CD4-positive, alpha-beta T cell treated with Interleukin-1 beta for 1 hour (primary cell): ENCODE data around the gene PNPLA1.
"Not testable (repeated sequence)": the region's sequence is repeated elsewhere in the genome, so short reads cannot be mapped to it uniquely, and the experiment has no call there.

Experiments used
- DNase-seq, 2 donors: peaks; one replicate each; pipeline ENCODE4 v3.0.0-alpha.2; 2020 to 2022

The PNPLA1 gene

DNA sequence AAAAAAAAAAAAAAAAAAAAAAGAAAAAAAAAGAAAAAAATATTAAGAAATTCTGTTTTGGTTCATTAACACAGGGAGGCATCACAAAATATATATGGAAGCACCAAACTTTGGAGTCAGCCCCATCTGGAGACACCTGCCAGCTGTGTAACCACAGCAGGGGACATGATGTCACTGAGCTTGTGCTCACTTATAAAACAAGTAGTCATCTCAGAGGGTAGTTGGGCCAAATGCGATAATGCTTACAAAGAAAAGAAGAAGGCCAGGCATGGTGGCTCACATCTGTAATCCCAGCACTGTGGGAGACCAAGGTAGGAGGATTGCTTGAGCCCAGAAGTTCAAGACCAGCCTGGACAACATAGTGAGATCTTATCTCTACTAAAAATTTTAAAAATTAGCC lies 68.0 kb downstream of the PNPLA1 start:
- no peak for DNase-seq

DNA sequence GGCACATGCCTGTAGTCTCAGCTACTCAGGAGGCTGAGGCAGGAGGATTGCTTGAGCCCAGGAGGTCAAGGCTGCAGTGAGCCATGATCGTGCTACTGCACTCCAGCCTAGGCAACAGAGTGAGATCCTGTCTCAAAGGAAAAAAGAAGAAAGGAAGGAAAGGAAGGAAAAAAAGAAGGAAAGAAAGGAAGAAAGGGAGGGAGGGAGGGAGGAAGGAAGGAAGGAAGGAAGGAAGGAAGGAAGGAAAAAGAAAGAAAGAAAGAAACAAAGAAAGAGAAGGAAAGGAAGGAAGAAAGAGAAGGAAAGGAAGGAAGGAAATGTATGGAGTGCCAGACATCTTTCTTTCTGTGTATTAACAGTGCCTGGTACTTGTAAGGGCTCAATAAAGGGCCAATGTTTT lies 68.4 kb downstream of the PNPLA1 start:
- not testable (repeated sequence) for DNase-seq

GRCh38 chr6:36339146-36339545 lies 69.3 kb downstream of the PNPLA1 start:
- no peak for DNase-seq

- DNase-seq: no peak
Measured at GRCh38 chr6:36340306-36340617, 70.4 kb downstream of the PNPLA1 start.

DNA sequence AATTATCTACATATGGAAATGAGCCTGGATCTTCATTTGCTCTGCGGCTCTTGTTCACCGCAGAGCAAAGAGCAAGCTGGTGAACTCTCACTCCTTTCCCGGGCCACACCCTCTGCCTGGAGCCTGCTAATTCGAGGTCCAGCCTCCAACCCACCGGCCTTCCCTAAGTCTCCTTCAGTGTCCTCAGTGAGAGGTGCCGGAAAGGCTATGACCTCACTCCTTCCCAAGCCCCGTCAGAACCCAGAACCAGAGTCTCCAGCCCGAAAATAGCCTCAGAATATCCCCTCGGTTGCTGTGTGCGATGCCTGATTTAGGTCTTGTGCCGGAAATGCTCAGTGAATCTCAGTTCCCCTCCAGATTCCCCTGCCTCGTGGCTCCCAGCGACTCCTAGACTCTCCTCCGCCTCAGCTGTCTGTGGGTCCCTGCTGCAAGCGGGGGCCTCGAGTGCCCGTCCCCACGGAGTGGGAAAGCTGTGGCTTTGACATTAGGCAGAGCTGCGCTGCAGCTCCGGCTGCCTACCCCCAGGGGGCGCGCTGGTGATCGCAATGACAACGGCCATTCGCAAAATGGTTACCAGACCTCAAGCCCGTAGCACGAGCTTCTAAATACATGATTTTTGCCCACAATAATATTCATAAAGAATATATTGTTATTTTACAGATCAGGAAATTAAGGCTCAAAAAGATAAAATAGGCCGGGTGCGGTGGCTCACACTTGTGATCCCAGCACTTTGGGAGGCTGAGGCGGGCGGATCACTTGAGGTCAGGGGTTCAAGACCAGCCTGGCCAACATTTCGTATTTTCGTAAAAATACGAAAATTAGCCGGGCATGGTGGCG lies 71.0 kb downstream of the PNPLA1 start:
- peak; percentile 74 to 75 for DNase-seq

DNA sequence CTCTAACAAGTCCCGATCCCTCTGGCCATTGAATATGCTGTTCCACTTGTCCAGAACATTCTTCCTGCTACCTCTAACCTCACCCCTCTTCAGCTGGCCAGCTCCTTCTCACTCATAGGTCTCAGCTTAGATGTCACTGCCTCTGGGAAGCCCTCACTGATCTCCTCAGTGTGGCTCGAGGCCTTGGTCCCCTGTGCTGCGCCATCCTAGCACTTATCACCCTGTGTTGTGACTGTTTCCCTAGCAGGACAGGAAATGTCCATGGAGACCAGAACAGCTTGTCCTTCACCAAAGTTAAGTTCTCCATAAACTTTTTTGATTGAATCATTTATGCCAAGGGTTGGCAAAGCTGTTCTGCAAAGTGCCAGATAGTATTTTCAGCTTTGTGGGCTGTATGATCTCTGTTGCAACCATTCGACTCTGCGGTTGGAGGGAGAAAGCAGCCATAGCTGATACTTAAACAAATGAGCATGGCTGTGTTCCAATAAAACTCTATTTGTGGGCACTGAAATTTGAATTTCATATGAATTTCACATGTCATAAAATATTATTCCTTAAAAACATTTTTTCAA lies 73.3 kb downstream of the PNPLA1 start:
- DNase-seq: no peak

DNA sequence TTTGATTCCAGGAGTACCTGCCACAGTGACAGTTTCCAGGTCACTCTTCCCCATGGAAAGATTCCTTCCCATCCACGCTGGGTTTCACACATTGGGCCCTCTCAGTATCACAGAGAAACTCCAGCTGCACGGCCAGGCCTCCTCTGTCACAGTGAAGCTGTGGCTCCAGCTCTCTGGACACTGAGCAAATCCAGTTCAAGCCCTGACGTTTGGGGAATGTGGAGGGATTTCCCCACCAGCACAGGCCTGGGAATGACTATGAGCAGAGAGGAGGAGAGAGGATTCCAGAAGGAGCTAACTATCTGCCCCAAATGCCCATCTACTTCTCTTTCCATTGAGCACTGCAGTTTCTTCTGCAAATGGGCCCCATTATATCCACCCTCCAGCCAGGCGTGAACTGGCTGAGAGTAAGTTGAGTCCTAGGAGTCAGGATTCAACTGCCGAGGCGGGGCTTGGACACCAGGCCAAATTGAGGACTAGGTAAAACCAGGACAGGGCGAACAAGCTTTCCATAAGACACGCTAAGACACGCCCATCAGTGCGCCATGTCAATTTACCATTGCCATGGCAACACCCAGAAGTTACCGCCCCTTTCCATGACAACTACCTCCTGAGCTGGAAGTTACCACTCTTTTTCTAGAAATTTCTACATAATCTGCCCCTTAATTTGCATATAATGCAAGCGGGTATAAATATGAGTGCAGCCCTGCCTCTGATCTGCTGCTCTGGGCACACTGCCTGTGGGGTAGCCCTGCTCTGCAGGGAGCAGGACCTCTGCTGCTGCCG lies 76.0 kb downstream of the PNPLA1 start:
- no peak for DNase-seq

DNA sequence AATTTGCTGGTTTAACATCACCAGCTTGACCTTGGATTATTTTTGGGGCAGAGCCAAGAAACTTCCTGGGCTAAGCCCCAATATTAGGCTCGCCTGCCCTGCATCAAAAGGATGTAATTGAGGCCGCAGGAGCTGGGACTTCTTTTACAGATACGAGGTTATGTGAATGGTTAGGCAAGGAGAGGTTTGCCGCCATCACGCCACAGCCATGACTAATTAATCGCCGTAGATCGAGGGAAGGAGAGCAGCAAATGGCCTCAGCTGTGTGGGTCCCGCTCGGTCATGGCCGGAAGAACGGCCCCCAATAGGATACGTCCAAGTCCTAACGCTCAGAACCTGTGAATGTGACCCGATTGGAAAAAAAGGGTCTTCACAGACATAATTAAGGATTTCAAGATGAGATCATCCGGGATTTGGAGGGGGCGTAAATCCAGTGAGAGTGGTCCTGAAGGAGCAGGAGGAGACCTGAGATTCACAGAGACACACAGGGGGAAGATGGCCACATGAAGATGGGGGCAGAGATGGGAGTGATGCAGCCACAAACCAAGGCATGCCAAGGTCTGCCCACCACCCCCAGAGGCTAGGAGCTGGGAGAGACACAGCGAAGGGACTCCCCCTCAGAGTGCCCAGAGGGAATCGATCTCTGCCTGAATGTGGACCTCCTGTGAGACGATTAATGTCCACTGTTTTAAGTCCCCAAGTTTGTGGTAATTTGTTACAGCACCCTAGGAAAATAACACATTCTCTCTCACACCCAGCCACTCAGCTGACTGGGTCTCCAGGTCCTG lies 76.8 kb downstream of the PNPLA1 start:
- no peak for DNase-seq

DNA sequence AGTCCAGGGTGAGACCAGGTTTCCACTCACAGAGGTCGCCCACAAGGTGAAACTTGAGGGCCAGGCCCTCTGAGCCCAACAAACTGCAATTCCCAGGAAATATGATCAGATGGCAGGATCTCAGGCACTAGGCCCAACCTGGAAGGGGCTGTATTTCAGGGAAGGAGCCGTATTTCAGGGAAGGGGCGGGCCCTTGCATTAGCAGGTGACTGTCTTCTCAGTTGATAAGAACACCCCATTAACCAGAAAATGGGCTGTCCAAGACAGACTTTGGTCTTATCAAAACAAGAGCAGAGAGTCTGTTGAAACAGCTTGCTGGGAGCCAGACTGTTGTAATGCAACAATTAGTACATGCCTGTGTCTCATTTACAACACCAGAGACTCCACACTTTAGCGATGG lies 77.8 kb downstream of the PNPLA1 start:
- DNase-seq: no peak

DNA sequence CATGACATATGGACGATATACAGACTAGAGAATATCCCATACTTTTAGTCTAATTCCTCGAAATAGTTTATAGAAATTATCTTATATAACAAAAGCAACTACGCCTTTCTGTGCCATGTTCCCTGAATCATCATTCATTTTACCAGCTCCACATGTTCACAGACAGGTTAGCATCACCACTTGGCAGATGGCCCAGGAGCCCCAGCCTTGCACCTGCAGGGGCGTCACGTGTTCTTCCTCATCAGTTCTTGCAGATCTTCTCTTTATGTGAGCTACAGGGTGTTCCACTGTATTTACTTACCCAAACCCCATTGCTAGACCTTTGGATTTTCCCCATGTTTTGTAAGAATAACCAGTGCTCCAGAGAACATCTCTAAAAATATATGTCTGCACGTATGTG lies 79.4 kb downstream of the PNPLA1 start:
- DNase-seq: no peak

DNA sequence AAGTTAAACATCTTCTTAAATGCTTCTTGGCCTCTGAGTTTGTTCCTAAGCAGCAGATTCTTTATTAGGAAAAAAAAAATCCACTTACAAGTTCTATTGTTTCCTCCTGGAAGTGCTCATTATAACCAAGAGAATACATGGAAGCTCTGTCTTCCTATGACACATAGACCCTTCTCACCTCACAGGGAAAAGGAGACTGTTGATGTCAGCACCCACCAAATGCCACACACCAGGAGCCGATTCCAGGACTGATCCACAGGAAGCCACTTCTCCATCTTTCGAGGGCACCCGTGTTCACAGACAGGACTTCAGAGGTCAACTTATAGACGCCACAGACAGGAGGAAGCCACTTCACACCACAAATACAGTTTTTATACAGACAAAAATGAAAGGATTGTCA lies 80.2 kb downstream of the PNPLA1 start:
- no peak for DNase-seq

DNA sequence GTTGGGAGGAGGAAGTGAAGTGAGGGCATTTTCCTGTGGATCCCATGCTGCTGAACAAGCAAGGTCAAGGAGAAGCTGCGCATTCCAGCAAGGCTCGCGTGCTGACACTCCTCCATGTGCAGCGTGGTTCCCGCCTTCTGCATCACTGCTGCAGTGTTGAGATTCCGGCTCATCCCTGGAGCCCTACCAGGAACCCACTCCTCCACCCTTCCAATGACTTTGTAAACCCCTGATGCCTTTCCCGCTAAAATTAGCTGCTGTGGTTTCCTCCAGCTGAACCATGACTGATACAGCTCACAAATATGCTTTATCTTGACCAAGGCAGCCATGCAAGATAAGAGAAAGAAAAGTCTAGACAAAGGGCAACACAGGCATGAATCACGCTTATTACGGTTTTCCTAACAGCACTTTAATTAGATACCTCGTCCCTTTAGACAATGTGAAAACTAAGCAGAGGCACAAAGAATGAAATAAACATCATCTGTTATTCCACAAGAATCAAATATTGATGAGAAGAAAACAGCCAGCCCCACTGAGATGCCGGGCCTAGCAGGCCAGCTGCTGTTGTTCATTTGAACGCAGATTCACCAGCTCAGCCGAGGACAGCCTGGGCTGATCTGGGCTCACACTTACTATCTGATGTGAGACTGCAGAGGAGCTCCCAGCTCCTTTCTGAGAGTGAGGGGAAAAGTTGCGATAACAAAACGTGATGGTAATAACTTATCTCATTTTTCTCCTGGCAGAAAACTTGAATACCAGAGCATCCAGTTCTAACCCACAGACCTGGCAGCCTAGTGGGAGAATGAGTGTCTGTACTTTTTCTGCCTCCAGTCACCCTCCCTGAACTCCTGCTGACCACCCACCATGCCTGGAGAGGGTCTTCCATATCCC lies 81.1 kb downstream of the PNPLA1 start:
- DNase-seq: no peak

GRCh38 chr6:36352477-36353157 lies 82.8 kb downstream of the PNPLA1 start:
- DNase-seq: no peak

DNA sequence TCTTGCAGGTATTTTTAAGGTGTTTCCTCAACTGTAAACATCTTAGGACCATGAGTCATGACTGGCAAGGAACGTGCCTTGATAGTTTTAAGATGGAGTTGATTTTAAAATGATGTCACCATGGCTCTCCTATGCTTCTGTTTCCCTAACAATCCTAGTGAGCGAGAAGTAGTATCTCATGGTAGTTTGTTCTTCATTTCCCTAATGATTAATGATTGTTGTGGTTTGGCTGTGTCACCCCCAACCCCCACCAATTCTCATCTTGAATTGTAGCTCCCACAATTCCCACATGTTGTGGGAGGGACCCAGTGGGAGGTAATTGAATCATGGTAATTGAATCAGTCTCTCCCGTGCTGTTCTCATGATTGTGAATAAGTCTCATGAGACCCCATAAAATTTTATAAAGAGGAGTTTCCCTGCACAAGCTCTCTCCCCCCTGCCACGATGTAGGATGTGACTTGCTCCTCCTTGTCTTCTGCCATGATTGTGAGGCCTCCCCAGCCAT lies 83.6 kb downstream of the PNPLA1 start:
- no peak for DNase-seq

GRCh38 chr6:36355819-36356218 lies 86.0 kb downstream of the PNPLA1 start:
- no peak for DNase-seq

DNA sequence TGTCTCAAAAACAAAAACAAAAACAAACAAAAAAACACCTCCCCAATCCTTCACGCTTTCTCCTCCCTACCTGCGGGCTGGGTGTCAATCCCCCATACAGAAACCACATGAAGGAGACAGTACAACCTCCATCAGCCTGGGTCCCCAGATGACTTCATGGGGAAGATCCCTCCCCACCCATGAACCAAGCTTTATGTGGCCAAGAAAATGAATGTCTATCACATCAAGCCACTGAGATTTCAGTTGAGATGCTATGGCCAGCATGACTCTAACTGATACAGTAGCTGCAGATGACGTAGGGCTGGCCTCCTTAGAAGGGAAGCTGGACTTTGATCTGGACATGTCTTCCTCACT lies 88.0 kb downstream of the PNPLA1 start:
- DNase-seq: no peak
